Kasumi-1 (cell line): ENCODE data around the gene ARF1.

Experiments used
- DNase-seq, 2 experiments: peaks; one replicate each; lab custom pipeline; 2025; lab: John Stamatoyannopoulos, UW

The ARF1 gene

DNA sequence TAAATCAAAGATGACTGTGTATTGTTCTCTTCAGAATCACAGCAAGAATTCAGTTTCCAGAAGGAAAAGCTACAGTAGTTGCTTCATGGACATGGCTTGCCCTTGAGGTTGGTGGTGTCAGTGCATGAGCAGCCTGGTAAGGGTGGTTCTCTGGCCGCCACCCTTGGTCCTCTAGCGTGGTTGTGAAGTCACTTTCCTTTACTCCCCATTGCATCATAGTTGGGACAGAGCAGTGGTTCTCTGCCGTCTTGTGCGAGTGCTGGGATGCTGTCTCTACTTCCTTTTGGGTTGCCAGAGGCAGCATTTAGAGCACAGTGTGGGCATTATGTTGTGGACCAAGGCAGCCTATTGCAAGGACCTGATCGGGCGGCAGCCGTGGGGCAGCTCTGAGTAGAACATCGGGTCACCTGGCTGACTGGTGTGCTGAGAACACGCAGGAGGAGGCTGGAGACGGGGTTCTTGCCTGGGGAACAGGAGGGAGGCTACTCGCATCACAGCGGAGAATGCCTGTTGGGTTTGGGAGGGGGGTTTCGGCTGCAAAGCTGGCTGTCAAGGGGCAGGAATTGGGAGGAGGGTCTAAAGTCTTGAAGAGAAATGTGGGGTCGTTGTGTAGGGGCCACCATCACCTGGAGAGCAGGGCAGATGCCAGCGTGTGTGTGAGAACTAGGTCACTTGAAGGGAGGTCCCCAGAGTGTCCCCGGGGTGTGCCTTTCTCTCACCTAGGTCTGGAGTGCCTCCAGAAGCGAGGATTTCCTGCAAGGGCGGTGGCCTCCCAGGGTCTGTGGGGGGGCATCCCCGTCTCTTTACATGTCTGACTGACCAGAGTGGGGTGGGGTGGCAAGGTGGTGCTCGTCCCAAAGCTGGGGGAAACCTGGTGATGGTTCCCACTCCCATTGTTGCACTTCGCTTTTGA is 6.3 kb downstream of the ARF1 start:
- DNase-seq: peak; percentile 26

DNA sequence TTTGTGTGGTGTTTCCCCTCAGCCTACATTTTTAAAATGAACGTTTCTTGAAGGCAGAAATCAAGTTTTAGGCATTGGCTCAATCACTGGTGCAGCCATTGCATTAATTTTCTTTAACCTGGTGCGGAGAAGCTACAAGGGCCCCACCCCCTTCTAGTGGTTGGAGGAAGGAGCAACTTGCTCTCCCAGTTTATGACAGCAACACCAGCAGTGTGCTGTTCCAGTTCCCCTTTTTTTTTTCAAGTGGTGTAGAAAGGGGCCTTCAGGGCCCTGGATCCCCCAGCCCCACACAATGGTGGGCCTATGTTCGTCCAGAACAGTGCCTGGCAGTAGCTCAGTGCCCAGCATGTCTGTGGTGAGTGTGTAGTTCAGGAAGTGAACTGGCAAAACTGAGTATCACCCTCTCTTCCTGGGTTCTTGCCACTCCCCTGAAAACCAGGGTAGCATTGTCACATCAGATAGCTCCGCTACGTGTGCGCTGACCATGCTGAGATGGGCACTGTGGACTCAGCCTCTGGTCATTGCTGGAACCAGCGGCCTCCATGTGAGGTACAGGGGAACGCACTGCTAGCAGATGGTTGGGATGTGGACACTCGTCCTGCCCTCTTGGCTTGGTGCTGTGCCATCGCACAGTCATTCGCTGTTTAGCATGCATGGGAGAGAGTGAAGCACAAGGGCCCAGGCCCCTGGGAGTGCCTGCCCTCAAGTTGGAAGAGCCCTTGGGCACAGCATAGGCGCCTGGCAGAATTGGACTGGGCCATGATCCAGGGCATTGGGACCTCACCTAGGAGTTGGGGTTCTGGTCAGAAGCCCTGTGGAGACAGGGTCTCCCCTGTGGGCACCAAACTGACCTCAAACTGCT is 7.2 kb downstream of the ARF1 start:
- DNase-seq: peak; percentile 77 to 78

DNA sequence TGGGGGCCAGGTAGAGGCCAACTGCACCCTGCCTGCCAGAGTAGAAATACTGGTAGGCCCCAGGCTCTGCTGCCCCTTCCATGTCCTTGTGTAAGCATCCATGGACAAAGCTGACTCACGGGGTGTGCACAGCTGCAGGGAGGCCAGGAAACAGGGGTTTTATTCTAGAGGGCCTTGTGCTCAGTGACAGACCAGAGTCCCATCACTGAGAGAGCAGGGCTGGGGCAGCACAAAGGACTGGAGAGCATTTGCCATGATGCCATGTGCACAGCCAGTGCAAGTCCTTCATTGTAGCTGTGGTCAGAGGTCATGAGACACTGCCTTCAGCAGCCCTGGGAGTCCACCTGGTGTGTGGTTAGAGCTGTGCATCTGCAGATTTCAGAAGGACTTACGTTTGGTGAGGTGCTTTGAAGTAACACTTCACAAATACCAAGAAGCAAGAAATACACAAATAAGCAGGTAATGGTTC is 8.1 kb downstream of the ARF1 start:
- no peak for DNase-seq

DNA sequence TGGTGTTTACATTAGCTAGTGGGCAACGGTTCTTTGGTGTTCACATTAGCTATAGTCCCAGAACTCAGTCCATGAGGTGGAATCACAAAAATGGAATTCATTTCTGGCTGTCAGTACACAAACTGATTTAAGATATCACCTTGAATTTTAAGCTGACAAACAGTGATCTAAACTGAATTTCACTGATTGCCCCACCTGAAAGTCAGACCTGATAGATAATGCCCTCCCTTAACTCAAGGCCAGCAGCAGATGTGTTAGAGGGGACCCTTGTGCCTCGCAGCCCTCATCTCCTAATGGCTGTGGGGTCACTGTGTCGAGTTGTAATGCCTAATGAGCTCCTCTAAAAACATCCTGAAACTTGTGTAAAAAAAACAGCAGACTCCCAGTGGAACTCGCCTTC is 8.6 kb downstream of the ARF1 start:
- DNase-seq: no peak

DNA sequence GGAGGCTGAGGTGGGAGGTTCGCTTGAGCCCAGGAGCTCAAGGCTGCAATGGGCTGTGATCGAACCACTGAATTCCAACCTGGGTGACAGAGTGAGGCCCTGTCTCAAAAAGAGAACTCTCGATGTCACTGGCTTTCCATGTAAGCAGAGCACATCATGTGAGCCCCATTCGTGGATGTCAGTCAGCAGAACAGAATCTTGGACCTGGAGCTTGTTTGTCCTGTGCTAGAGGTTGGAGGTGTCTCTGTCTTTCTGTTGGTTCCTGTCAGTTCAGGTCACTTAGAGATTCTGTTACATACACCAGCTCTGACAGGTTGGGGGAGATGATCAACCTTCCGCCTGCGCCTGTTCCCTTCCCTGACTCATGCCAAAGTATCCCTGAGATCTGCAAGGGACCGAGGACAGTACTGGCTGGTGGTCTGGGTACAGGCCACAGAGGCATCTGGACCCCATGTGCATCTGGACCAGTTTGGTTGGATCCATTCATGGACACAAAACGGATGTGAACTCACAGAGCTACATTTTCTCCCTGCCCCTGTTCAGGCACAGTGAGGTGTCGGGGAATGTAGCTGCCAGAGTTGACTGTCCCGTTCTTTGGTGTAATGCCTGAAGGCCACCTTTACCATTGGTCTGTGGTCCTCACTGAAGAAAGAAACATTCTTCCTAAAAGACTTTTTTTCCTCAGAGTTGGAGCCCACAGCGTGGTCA is 10.0 kb downstream of the ARF1 start:
- DNase-seq: no peak

DNA sequence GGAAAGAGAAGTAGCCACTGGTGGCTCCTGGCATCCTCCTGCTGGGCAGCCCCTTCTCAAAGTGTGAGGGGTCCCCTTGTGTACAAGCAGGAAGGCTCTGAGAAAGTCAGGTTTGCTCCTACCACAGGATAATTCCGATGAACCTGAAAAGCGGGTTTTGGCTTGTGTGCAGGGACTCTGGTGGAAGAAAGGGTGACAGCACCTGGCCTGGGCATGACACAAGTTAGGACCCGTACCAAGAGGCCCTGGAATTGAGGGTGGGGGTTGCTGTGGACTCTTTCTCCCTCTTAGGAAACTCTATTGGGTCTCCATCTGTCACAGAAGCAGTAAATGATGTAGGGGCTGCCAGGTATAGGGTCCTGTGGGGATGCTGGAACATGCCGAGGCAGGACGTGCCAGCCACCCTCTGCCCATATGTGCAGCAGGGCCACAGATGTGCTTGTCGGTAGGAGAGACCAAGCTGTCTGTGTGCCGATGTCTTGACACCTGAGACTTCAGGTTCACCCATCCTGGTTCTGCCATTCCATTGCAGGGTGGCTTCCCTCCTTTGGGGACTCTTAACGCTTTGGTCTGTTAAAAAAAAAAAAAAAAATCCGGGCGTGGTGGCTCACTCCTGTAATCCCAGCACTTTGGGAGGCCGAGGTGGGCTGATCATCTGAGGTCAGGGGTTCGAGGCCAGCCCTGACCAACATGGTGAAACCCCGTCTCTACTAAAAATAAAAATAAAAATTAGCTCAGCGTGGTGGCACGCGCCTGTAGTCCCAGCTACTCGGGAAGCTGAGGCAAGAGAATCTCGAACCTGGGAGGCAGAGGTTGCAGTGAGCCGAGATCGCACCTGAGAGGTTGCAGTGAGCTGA is 10.8 kb downstream of the ARF1 start:
- no peak for DNase-seq

DNA sequence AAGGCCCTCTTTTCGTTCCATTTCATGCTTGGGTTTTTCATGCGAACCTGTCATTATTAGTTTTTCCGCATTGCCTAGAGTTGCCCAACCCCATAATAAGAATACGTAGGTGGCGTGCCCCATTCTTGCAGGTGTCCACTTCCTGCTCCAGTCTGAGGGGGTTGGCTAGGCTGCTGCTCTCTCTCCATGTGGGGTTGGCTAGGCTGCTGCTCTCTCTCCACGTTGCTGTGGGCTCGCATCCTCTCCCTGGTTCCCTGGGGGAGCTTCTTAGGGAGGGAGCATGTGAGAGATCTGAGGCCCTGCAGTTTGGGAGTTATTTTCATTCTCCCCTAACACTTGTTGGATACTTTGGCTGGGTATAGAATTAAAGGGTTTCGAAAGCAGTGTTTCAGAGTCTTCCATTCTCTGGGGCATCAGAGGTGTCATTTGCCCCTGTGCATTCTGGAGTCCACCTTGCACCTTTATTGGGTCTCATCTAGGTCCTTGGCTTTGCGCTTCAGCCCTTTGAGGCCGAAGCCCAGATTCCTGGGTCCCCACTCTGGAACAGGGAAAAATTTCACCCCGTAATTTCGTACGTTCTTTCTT is 12.0 kb downstream of the ARF1 start:
- DNase-seq: no peak

DNA sequence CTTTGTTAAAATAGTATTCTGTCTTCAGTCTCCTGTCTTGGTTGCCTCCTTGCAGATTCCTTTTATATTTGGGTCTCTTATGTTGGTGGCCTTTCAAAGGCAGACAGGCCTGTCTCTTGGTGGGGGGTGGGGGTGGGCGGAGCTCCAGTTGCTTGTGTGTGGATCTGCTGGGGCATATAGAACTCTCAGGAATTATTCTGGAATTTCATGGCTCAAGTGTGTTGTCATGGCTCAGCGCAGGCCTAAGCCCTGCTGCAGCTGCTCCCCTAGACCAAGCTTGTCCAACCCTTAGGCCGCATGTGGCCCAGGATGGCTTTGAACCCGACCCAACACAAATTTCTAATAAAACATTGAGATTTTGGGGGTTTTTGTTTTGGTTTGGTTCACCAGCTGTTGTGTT is 12.7 kb downstream of the ARF1 start:
- DNase-seq: no peak

DNA sequence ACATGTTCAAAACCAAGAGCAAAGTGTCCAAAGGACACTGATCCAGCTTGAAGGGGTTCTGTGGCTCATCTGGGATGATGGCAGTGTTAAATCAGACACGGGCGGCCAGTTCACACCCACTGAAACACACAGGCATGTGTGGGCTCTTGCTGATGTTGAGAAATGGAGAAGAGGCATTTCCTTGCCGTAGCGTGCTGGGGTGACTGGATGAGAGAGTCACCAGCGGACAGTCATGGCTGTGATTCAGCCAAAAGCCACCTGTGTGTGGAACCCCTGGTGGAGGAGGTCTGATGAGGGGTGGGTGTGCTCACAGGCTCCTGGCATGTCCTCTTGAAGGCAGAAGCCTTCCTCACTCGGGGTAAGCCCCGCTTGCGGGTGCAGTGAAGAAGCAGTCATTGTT is 13.4 kb downstream of the ARF1 start:
- no peak for DNase-seq

DNA sequence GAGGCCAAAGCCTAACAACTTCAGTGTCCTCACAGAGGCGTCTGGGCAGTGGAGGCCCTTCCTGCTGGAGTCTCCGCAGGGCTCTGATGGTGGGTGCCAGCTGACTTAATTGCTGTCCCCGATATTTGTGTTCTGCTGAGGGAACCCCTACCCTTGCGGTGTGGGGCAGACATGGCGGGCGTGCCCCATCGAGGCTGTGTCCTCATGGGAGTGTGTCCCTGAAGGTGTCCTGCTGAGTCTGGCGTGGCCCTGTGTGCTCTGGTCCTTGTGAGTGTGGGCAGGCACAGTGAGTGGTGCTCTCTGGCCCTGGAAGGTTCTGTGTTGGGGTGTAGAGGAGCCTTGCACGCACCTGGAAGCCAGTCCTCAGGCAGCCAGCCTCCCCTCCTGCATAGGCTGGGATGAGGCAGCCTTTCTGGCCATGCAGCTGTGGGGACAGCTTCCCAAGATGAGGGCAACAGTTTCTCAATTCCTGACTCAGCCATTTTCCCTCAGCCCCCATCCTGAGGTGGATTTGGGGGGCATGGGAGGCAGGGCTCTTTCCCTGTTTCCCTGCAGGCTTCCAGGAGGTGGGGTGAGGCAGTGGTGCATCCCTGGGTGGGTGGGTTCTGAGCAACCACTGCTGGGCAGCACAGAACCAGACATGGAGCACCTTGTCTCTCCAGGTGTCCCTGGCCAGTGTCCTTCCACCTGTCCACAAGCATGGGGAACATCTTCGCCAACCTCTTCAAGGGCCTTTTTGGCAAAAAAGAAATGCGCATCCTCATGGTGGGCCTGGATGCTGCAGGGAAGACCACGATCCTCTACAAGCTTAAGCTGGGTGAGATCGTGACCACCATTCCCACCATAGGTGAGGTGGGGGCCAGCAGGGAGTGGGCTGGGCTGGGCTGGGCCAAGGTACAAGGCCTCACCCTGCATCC is 14.2 kb downstream of the ARF1 start:
- DNase-seq: no peak

DNA sequence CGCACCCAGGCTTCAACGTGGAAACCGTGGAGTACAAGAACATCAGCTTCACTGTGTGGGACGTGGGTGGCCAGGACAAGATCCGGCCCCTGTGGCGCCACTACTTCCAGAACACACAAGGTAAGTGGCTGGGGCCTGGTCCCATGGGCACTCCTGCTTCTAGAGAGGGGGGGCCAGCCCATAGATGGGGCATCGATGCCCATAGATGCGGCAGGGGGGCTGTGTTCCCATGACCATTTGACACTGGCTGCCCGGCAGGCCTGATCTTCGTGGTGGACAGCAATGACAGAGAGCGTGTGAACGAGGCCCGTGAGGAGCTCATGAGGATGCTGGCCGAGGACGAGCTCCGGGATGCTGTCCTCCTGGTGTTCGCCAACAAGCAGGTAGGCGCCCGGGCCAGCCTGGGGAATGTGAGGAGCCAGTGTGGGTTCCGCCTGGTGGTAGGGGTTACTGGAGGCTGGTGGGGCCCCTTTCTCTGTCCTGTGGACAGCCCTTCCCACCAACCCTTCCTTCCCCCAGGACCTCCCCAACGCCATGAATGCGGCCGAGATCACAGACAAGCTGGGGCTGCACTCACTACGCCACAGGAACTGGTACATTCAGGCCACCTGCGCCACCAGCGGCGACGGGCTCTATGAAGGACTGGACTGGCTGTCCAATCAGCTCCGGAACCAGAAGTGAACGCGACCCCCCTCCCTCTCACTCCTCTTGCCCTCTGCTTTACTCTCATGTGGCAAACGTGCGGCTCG is 15.0 kb downstream of the ARF1 start:
- DNase-seq: no peak

DNA sequence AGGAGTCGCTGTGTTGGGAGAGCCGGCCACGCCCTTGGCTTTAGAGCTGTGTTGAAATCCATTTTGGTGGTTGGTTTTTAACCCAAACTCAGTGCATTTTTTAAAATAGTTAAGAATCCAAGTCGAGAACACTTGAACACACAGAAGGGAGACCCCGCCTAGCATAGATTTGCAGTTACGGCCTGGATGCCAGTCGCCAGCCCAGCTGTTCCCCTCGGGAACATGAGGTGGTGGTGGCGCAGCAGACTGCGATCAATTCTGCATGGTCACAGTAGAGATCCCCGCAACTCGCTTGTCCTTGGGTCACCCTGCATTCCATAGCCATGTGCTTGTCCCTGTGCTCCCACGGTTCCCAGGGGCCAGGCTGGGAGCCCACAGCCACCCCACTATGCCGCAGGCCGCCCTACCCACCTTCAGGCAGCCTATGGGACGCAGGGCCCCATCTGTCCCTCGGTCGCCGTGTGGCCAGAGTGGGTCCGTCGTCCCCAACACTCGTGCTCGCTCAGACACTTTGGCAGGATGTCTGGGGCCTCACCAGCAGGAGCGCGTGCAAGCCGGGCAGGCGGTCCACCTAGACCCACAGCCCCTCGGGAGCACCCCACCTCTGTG is 15.9 kb downstream of the ARF1 start:
- no peak for DNase-seq

DNA sequence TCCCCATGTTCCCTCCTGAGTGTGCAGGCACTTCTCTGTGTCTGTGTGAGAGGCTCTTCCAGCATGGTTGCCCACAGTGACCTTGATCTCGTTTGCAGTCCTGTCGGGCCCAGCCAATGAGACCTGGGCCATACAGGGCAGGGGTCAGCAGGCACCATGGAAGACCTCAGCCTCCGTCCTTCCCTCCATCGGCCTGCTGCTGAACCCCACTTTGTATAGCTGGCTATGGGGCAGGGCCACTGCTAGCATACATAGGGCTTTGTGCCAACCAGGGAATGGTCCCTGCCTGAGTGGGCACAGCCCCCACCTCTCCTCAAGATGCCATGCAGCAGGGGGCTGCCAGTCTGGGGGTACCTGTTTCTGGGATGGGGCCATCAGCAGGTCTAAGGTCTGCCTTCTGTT is 16.8 kb downstream of the ARF1 start:
- DNase-seq: no peak

DNA sequence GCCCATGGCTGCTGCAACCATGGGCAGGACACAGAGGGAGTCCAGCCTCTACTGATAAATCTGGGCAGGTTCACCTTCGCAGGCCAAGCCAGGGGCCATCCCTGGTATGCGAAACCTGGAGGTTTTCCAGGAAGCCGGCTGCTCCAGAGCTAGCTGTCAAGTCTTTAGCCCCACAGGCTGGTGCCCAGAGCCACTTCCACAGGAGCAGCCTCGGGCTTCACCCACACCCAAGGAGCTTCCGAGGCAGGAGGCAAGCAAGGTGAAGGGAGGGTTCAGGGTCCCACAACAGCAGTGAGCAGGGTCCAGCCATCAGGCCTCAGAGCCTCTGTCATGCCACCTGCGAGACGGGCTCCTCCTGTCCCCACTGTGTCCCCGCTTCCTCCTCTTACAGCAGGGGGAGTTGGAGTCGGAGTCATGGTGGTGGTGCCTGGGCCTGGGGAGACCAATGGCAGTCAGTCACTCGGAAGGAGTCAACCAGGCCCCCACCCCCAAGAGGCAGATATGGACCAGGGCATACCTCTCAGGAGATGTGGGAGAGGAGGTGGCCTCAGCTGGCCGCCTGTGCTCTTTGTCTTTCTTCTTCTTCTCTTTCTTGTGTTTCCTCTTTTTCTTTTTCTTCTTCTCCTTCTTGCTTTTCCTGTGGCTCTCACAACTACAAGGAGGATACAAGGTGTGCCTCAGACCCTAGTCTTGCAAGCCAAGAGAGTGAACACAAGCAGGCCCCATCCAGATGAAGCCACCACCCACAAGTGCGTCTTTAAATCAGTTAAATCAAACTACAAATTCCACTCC is 18.5 kb downstream of the ARF1 start:
- no peak for DNase-seq

DNA sequence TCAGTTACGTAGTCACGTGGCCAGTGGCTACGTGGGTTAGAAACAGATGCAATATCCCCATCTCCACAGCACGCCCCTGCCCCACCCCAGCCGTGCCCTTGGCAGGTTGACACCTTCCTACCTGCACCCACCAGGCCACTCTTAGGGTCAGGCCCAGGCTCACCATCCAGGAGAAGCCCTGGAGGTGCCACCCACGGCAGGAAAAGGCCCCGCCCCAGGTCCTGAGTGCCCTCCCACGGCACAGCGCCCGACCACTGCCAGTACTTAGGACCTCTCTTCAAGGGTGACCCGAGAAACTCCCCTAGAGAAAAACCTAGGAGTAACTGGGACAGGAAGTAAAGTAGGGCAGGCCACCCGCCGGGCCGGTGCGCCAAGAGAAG is 19.1 kb downstream of the ARF1 start:
- DNase-seq: no peak

DNA sequence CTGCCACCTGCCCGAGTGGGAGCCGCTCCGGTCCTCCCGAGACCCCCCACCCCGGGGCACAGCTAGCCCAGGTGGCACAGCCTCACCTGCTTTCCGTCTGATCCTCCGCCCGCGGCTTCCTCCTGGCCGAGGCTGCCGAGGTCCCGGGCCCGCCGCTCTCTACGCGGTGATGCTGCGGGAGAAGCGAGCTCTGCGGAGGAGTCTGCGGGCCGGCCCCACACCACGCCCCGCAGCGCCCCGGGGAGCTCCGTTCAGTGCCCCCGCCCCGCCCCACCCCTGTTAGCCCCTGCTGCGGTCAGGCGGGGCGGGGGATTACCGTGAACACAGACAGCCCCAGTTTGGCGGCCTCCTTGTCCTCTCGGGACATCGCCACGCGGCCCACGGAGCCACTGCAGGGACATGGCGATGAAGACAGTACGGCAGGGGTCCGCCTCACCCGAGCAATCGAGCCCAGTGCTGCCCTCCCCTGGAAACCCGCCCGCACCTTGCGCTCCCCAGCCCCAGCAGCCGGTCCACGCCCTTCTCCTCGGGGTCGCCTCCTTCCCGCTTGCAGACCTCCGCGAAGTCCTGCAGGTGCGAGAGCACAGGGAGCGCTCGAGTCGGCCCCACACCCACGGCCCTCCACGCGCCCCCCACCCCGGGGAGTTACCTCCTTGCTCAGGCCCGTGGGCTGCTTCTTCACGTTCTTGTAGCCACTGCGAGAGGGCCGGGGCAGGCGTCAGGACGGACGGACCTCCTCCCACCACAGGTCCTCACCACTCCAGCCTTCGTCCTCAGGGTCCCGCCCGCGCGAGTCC is 19.7 kb downstream of the ARF1 start:
- DNase-seq: peak in 1 of 2 experiments; percentile 37
